ENCODE results near the gene FOXK2. TPM values are rescaled to one million over a fixed set of nuclear protein-coding genes. Genes with fewer than 3 reads are reported as not detected.

Gene FOXK2
- total RNA-seq, 2 experiments from 2014 or later: 32.5 to 33.7 TPM

- no peaks in the 10 kb centered on the region for H3K27me3 ChIP-seq (ENCODE audit: control insufficient read depth in 1 of 2, insufficient read depth in 2 of 2, low read length in 2 of 2)
- H3K36me3 ChIP-seq (ENCODE audit: insufficient read depth, low read length): peaks cover 13% of the 10 kb centered on the region
- CTCF ChIA-PET: interaction anchor here (0.7 to 1.4 kb wide), 2 partner anchors 105 to 618 kb away, joined by 3 to 4 read pairs; no protein-coding TSS in a partner anchor
- H3K4me3 ChIP-seq (ENCODE audit: low read length): peak within 1 kb of the TSS; percentile 77
- peak within 1 kb of the TSS; percentile 78 to 80 for H3K27ac ChIP-seq (ENCODE audit: low read depth in 1 of 2, low read length in 2 of 2)
- Mint-ChIP-seq H3K4me1 (ENCODE audit: low read depth) (peaks cover 29% of the 10 kb centered on the region), H3K4me3 (peak within 1 kb of the TSS; percentile 87), H3K9me3 (no peaks in the 10 kb centered on the region), H3K27ac (peak within 1 kb of the TSS; percentile 69), H3K27me3 (no peaks in the 10 kb centered on the region), H3K36me3 (ENCODE audit: low read depth) (peaks cover 22% of the 10 kb centered on the region)
- TF ChIP-seq, protein P1, sequence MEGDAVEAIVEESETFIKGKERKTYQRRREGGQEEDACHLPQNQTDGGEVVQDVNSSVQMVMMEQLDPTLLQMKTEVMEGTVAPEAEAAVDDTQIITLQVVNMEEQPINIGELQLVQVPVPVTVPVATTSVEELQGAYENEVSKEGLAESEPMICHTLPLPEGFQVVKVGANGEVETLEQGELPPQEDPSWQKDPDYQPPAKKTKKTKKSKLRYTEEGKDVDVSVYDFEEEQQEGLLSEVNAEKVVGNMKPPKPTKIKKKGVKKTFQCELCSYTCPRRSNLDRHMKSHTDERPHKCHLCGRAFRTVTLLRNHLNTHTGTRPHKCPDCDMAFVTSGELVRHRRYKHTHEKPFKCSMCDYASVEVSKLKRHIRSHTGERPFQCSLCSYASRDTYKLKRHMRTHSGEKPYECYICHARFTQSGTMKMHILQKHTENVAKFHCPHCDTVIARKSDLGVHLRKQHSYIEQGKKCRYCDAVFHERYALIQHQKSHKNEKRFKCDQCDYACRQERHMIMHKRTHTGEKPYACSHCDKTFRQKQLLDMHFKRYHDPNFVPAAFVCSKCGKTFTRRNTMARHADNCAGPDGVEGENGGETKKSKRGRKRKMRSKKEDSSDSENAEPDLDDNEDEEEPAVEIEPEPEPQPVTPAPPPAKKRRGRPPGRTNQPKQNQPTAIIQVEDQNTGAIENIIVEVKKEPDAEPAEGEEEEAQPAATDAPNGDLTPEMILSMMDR (IDR thresholded peaks at IDR 0.05): no peak
- peaks cover 36% of the 10 kb centered on the region for H3K4me1 ChIP-seq (ENCODE audit: insufficient read depth, low read length)
- intact Hi-C loops (cut with DNase I, micrococcal nuclease): loop anchor here (1.0 to 5.0 kb wide), 5 partner anchors 51 to 196 kb away; partner anchors contain the start of genes CYBC1 (in 1 of the 2), FN3KRP (in 1 of the 2) and RAB40B (in 1 of the 2)
- ATAC-seq (ENCODE audit: poor library complexity) (peak; percentile 80), DNase-seq (peak; percentile 78 to 96 (median 87))
- no peaks in the 10 kb centered on the region for H3K9me3 ChIP-seq (ENCODE audit: control insufficient read depth in 1 of 2, insufficient read depth in 1 of 2, low read length in 2 of 2)
- POLR2A ChIA-PET: no interaction called here
Observed at GRCh38 chr17:82648165-82648668, 128.7 kb downstream of the FOXK2 start, which contains the start of gene WDR45B. WDR45B (minus strand) TSS chr17:82648444; CDS start chr17:82648340, 104 bp downstream.

DNA sequence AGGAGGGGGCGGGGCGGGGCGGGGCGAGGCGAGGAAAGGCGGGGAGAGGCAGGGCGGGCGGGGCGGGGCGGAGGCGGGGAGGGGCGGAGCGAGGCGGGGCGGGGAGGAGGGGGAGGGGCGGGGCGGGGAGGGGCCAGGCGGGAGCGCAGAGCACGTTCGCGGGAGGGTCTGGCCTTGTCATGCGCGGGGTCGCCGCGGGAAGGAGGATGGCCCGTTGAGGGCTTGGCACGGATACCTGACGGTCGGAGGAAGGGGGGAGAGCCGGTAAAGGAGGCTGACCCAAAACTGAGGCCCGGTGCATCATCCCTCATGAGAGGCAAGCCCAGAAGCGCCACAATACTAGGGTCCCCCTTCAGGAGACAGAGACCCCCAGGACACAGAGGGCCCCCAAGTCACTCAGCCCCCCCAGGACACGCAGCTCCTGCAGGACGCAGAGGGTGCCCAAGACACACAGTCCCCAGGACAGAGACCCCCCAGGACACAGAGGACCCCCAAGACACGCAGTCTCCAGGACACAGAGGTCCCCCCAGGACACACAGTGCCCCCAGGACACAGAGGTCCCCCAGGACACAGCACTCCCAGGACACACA is 129.3 kb downstream of the FOXK2 start:
- peak overlapping the region; percentile 56 for H3K27ac Mint-ChIP-seq
- peak; percentile 21 for ATAC-seq (ENCODE audit: poor library complexity)
- Histone ChIP-seq H3K27me3 (ENCODE audit: control insufficient read depth in 1 of 2, insufficient read depth in 2 of 2, low read length in 2 of 2) (no peaks in the 10 kb centered on the region), H3K36me3 (ENCODE audit: insufficient read depth, low read length) (peaks cover 7% of the 10 kb centered on the region), H3K4me3 (ENCODE audit: low read length) (peak overlapping the region; percentile 42), H3K9me3 (ENCODE audit: control insufficient read depth in 1 of 2, insufficient read depth in 1 of 2, low read length in 2 of 2) (no peaks in the 10 kb centered on the region), H3K4me1 (ENCODE audit: insufficient read depth, low read length) (peaks cover 35% of the 10 kb centered on the region), H3K27ac (ENCODE audit: low read depth in 1 of 2, low read length in 2 of 2) (no peak overlapping the region)
- CTCF ChIA-PET: no interaction called here
- H3K4me1 Mint-ChIP-seq (ENCODE audit: low read depth): peaks cover 27% of the 10 kb centered on the region
- intact Hi-C loops (cut with DNase I, micrococcal nuclease): loop anchor here (1.0 to 5.0 kb wide), 5 partner anchors 50 to 197 kb away; partner anchors contain the start of genes CYBC1 (in 1 of the 2), FN3KRP (in 1 of the 2) and RAB40B (in 1 of the 2)
- H3K36me3 Mint-ChIP-seq (ENCODE audit: low read depth): peaks cover 16% of the 10 kb centered on the region
- no peaks in the 10 kb centered on the region for H3K27me3 Mint-ChIP-seq
- DNase-seq: peak in 2 of 14 experiments; percentile 63 to 80
- POLR2A ChIA-PET: no interaction called here
- TF ChIP-seq, protein P1 (IDR thresholded peaks at IDR 0.05): no peak
- no peaks in the 10 kb centered on the region for H3K9me3 Mint-ChIP-seq
- peak overlapping the region; percentile 48 for H3K4me3 Mint-ChIP-seq

DNA sequence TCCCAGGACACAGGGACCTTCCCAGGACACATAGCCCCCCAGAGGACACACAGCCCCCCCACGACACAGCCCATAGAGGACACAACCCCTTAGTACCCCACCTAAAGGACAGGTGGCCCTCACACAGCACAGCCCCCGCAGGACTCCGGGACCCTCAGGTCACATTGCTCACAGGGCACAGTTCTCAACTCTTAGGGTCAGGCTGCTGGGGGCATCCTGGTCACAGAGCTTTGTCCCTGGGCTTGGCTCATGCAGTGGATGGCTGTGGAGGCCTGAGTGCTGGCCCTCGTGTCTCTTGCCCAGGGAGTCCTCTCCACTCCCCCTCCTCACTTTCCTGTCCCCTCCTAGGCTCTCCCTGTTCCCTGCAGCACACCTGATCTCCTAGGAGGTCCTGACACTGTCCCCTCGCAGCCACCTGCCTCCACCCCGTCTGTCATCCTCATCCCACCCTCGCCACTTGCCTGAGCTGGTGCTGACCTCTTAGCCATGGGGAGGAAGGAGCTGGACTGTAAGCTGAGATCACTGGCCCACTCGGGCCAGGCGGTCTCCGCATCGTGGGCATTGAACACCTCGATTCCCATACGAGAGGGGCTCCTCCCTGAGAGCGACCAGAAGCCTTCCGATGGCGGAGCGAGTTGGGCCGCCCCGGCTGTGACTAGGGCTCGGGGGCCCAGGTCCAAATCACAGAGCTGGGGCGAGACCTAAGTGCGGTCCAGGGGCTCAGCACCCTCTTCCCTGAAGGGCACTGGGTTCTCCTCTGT is 130.1 kb downstream of the FOXK2 start:
- peak in 3 of 14 experiments; percentile 16 to 51 (median 27) for DNase-seq
- H3K27ac Mint-ChIP-seq: peak overlapping the region; percentile 53
- H3K4me3 ChIP-seq (ENCODE audit: low read length): no peak overlapping the region
- H3K4me3 Mint-ChIP-seq: peak overlapping the region; percentile 79
- H3K27ac ChIP-seq (ENCODE audit: low read depth in 1 of 2, low read length in 2 of 2): no peak overlapping the region
- no peak for ATAC-seq (ENCODE audit: poor library complexity)
- H3K9me3 ChIP-seq (ENCODE audit: control insufficient read depth in 1 of 2, insufficient read depth in 1 of 2, low read length in 2 of 2): no peaks in the 10 kb centered on the region
- POLR2A ChIA-PET: no interaction called here
- H3K4me1 ChIP-seq (ENCODE audit: insufficient read depth, low read length): peaks cover 35% of the 10 kb centered on the region
- H3K27me3 Mint-ChIP-seq: no peaks in the 10 kb centered on the region
- TF ChIP-seq, protein P1 (IDR thresholded peaks at IDR 0.05): no peak
- H3K36me3 ChIP-seq (ENCODE audit: insufficient read depth, low read length): no peaks in the 10 kb centered on the region
- no peaks in the 10 kb centered on the region for H3K27me3 ChIP-seq (ENCODE audit: control insufficient read depth in 1 of 2, insufficient read depth in 2 of 2, low read length in 2 of 2)
- intact Hi-C loops (cut with DNase I, micrococcal nuclease): loop anchor here (2.0 to 5.0 kb wide), 4 partner anchors 49 to 197 kb away; partner anchors contain the start of genes CYBC1 (in 1 of the 2), FN3KRP (in 1 of the 2) and RAB40B (in 1 of the 2)
- H3K9me3 Mint-ChIP-seq: no peaks in the 10 kb centered on the region
- H3K36me3 Mint-ChIP-seq (ENCODE audit: low read depth): peaks cover 8% of the 10 kb centered on the region
- CTCF ChIA-PET: no interaction called here
- H3K4me1 Mint-ChIP-seq (ENCODE audit: low read depth): peaks cover 24% of the 10 kb centered on the region

Data from CD4-positive, alpha-beta T cell (primary cell).